K562 (cell line): Measurements from ENCODE around the gene ATL3. TPM values are rescaled to one million over a fixed set of nuclear protein-coding genes. Genes with fewer than 3 reads are reported as not detected.
A peak's percentile ranks its signal among the peaks of the same experiment; 100 is the strongest.

Experiments
- EP400 ChIP-seq: fragments of 450-650 bp; IDR thresholded peaks from 2 replicates; pipeline ENCODE4 v1.6.1; 2017; ENCODE audit warnings: antibody characterized with exemption, mild to moderate bottlenecking, moderate library complexity
- LARP7 ChIP-seq: fragments of 450-650 bp; IDR thresholded peaks from 2 replicates; pipeline ENCODE4 v1.6.1; 2016
- NFIX ChIP-seq: fragments of 250-450 bp; sonication (Bioruptor Pico); IDR thresholded peaks from 2 replicates; pipeline ENCODE4 v1.4.0; 2020; ENCODE audit warnings: low read depth, mild to moderate bottlenecking, moderate library complexity
- RBM25 ChIP-seq: fragments of 200-400 bp; formaldehyde crosslinking; IDR thresholded peaks from 2 replicates; pipeline ENCODE4 v1.6.1; 2018; ENCODE audit warnings: low read length, low read depth, moderate library complexity; ENCODE audit not compliant: severe bottlenecking
- RFX1 ChIP-seq: fragments of 450-650 bp; IDR thresholded peaks from 2 replicates; pipeline ENCODE4 v1.6.1; 2016; ENCODE audit warnings: mild to moderate bottlenecking, moderate library complexity
- SPI1 ChIP-seq: IDR thresholded peaks from 2 replicates; pipeline ENCODE4 v1.6.1; 2011; ENCODE audit warnings: low read depth, low read length, control low read depth, borderline replicate concordance
- SRSF3 ChIP-seq: fragments of 200-400 bp; formaldehyde crosslinking; IDR thresholded peaks from 2 replicates; pipeline ENCODE4 v1.6.1; 2016; ENCODE audit warnings: mild to moderate bottlenecking, low read length, moderate library complexity; ENCODE audit not compliant: insufficient read depth
- TEAD2 ChIP-seq: fragments of 450-650 bp; IDR thresholded peaks from 2 replicates; pipeline ENCODE4 v1.6.1; 2016; ENCODE audit warnings: missing genetic modification characterization, control low read depth, missing compliant biosample characterization
- TFAM ChIP-seq: fragments of 250-450 bp; sonication (Bioruptor Pico); conservative IDR thresholded peaks from 2 replicates; pipeline ENCODE4 v1.5.0; 2021; ENCODE audit warnings: mild to moderate bottlenecking, moderate library complexity
- XRCC5 ChIP-seq: fragments of 200-400 bp; formaldehyde crosslinking; IDR thresholded peaks from 2 replicates; pipeline ENCODE4 v1.6.1; 2017; ENCODE audit warnings: low read depth, mild to moderate bottlenecking, low read length
- ZNF174 ChIP-seq: fragments of 250-450 bp; sonication (Bioruptor Pico); IDR thresholded peaks from 2 replicates; pipeline ENCODE4 v1.4.0; 2020; ENCODE audit warnings: mild to moderate bottlenecking
- ZNF212 ChIP-seq: fragments of 450-650 bp; formaldehyde crosslinking; IDR thresholded peaks from 2 replicates; pipeline ENCODE4 v1.4.0; 2020; ENCODE audit warnings: mild to moderate bottlenecking
- ZNF316 ChIP-seq: fragments of 450-650 bp; IDR thresholded peaks from 2 replicates; pipeline ENCODE4 v1.6.1; 2016
- ZNF354B ChIP-seq: fragments of 250-450 bp; sonication (Bioruptor Pico); IDR thresholded peaks from 2 replicates; pipeline ENCODE4 v1.4.0; 2020
- ZNF507 ChIP-seq: conservative IDR thresholded peaks from 2 replicates; pipeline ENCODE4 v1.6.1; 2017; ENCODE audit warnings: missing genetic modification characterization, missing compliant biosample characterization
- polyA plus RNA-seq, 8 experiments: library from polyadenylated mRNA; depleted of rRNA in 4 of 8; stranded (reverse) in 5 of 8; unstranded in 3 of 8; fragments of >200 nt; fragmentation: Nextera tagmentation in 2 of 8; fragmentation: Illumina TruSeq in 1 of 8; extraction: Ambion mirVana in 2 of 8; extraction: Trizol in 1 of 8; gene quantifications; 2 replicates each; pipeline versions ENCODE4 v1.2.1 to v1.2.3, GENCODE V29; 2011 to 2014; ENCODE audit warnings: inconsistent platforms in 1 of 8, missing spikeins in 1 of 8
- total RNA-seq, 7 experiments: library from RNA; depleted of rRNA in 6 of 7; stranded (reverse); fragments of >200 nt in 6 of 7; fragmentation: Illumina TruSeq in 2 of 7; extraction: Trizol in 2 of 7; gene quantifications; 2 replicates each; pipeline versions ENCODE4 v1.2.1 to v1.2.3, GENCODE V29; 2011 to 2021; ENCODE audit warnings: low replicate concordance in 1 of 7
- TF ChIP-seq, protein P1 (sequence below), 2 experiments: fragments of 450-650 bp; formaldehyde crosslinking in 1 of 2; IDR thresholded peaks; 2 replicates each; pipeline versions ENCODE4 v1.4.0 to v1.6.1; 2014 to 2020; ENCODE audit warnings: mild to moderate bottlenecking in 2 of 2, borderline replicate concordance in 1 of 2, low read depth in 1 of 2
- TF ChIP-seq, protein P2 (sequence below): fragments of 450-650 bp; conservative IDR thresholded peaks from 2 replicates; pipeline ENCODE4 v1.6.1; 2016; ENCODE audit warnings: missing genetic modification characterization, low read depth, mild to moderate bottlenecking, control low read depth, missing compliant biosample characterization

ATL3 gene
- total and polyA plus RNA-seq, 9 of the 15 experiments (the other 6 are each of a cell fraction or from before 2014, with no cell fraction given), result 18.2 to 39.8 (median 23.9) TPM

DNA sequence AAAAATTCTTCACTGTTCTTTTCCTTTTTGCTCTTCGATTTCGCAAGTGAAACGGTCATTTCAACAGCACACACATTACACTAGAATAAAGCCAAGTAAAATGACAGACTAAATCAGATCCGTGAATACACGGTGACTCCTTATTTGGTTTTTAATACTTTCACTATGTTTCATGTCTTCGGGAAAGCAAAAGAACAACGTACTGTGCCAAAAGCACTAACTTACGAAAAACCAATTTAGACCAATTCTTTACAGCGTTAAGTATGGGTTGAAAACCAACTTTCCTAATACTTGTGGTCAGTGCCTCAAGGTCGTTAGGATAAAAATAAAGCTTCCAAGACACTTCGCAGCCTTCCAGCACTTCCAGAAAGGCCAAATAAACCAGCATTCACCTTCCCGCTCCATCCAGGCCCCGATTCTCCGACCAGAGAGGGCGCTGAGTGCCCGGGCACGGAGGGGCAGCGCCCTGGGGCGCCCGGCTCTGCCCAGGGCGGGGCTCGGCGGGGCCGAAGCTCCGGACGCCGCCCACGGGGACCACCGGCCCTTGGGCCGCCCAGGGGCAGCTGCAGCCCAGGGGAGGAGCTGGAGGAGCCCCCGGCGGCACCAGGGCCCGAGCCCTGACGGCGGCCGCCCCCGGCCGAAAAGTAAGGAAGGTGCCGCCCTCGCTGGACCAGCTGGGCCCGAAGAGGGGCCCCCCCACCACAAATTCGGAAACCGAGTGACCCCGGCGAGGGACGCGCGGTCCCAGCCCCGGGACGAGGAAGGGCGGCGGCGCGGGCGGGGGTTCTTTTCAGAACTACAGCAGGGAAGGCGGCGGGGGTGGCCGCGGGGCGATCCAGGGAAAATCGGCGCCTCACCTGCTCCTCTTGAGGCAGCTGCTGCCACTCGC is 499 bp downstream of the ATL3 start (continued):
- TF ChIP-seq, protein P1, sequence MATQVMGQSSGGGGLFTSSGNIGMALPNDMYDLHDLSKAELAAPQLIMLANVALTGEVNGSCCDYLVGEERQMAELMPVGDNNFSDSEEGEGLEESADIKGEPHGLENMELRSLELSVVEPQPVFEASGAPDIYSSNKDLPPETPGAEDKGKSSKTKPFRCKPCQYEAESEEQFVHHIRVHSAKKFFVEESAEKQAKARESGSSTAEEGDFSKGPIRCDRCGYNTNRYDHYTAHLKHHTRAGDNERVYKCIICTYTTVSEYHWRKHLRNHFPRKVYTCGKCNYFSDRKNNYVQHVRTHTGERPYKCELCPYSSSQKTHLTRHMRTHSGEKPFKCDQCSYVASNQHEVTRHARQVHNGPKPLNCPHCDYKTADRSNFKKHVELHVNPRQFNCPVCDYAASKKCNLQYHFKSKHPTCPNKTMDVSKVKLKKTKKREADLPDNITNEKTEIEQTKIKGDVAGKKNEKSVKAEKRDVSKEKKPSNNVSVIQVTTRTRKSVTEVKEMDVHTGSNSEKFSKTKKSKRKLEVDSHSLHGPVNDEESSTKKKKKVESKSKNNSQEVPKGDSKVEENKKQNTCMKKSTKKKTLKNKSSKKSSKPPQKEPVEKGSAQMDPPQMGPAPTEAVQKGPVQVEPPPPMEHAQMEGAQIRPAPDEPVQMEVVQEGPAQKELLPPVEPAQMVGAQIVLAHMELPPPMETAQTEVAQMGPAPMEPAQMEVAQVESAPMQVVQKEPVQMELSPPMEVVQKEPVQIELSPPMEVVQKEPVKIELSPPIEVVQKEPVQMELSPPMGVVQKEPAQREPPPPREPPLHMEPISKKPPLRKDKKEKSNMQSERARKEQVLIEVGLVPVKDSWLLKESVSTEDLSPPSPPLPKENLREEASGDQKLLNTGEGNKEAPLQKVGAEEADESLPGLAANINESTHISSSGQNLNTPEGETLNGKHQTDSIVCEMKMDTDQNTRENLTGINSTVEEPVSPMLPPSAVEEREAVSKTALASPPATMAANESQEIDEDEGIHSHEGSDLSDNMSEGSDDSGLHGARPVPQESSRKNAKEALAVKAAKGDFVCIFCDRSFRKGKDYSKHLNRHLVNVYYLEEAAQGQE (IDR thresholded peaks at IDR 0.05; ENCODE audit: borderline replicate concordance), result peak; percentile 17; the same call in 1 of the 2 replicates
- TF ChIP-seq, protein P1 (CRISPR knock-in tag; IDR thresholded peaks at IDR 0.05; ENCODE audit: low read depth), result no peak
- no peak for TF ChIP-seq TFAM (CRISPR knock-in tag)
- TF ChIP-seq LARP7, result no peak
- TF ChIP-seq TEAD2 (tag), result no peak
- no peak for TF ChIP-seq ZNF174 (CRISPR knock-in tag)
- TF ChIP-seq SPI1, result no peak
- TF ChIP-seq RBM25, result no peak
- no peak for TF ChIP-seq NFIX (CRISPR knock-in tag)
- no peak for TF ChIP-seq RFX1
- TF ChIP-seq ZNF354B (CRISPR knock-in tag), result 0 out of 2 replicates have a peak, but pooled peaks have one; percentile 38
- no peak for TF ChIP-seq ZNF212 (CRISPR knock-in tag)
- TF ChIP-seq XRCC5, result 0 out of 2 replicates have a peak, but pooled peaks have one; percentile 61
- no peak for TF ChIP-seq ZNF507 (tag)
- TF ChIP-seq EP400, result no peak
- 0 out of 2 replicates have a peak, but pooled peaks have one; percentile 25 for TF ChIP-seq SRSF3
- TF ChIP-seq, protein P2, sequence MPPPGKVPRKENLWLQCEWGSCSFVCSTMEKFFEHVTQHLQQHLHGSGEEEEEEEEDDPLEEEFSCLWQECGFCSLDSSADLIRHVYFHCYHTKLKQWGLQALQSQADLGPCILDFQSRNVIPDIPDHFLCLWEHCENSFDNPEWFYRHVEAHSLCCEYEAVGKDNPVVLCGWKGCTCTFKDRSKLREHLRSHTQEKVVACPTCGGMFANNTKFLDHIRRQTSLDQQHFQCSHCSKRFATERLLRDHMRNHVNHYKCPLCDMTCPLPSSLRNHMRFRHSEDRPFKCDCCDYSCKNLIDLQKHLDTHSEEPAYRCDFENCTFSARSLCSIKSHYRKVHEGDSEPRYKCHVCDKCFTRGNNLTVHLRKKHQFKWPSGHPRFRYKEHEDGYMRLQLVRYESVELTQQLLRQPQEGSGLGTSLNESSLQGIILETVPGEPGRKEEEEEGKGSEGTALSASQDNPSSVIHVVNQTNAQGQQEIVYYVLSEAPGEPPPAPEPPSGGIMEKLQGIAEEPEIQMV (tag), result no peak
- TF ChIP-seq ZNF316, result no peak
